ENCODE measurements around the gene NPBWR2. TPM values are rescaled to one million over a fixed set of nuclear protein-coding genes. Genes with fewer than 3 reads are reported as not detected.

The NPBWR2 gene
- total RNA-seq, 2 experiments from 2014 or later = not detected

DNA sequence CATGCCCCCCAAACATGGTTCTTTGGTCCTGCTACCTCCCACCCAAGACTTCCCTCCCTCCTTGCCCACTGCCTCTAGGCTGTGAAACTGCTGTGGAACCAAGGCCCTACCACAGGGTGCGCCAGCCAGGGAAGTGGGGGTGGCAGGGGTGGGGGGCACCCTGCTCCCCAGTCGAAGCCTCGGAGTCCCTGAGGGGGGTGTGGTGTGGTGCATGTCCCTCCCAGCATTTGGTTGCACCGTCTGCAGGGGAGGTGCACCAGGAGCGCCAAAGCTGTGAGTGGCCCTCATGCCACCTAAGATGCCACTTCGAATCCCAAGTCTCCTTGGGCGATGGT lies 29.9 kb downstream of the NPBWR2 start:
- Mint-ChIP-seq H3K4me3 (peak overlapping the region; percentile 96), H3K27ac (peak overlapping the region; percentile 93), H3K9me3 (ENCODE audit: insufficient read depth) (no peaks in the 10 kb centered on the region), H3K4me1 (ENCODE audit: low read depth) (peaks cover 55% of the 10 kb centered on the region), H3K27me3 (ENCODE audit: low read depth) (no peaks in the 10 kb centered on the region), H3K36me3 (ENCODE audit: low read depth) (peaks cover 46% of the 10 kb centered on the region)
- ATAC-seq (peak; percentile 9), DNase-seq (no peak)
- POLR2A ChIA-PET = interaction anchor here (0.7 to 2.2 kb wide), 4 partner anchors 11 to 420 kb away, joined by 3 to 11 read pairs (median 5); partner anchors contain the start of gene RTEL1
- CTCF ChIA-PET = interaction anchor here (0.8 to 2.8 kb wide), 6 partner anchors 8 to 100 kb away, joined by 3 to 18 read pairs (median 6); partner anchors contain the start of gene PRPF6

DNA sequence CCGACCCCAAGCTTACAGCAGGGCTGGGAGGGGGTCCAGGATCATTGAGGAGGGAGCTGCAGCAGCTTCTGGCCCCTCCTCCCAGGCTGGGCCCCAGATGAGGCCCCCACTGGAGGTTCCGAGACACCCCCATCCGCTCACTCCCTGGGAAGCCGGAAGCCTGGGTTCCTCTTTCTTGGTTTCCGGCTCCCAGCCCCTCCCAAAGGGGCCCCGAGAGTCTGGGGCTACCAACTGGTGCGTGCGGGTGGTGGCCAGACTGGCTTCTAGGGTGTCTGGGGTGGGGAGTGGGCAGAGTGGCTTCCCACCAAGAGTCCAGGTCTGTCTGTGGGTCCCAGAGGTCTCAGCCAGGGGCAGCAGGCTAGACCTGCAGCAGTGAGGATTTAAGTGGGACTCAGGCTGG lies 30.3 kb downstream of the NPBWR2 start:
- H3K27me3 Mint-ChIP-seq (ENCODE audit: low read depth) = no peaks in the 10 kb centered on the region
- POLR2A ChIA-PET = interaction anchor here (1.0 to 2.2 kb wide), 2 partner anchors 11 to 39 kb away, joined by 5 to 11 read pairs; no protein-coding TSS in a partner anchor
- H3K36me3 Mint-ChIP-seq (ENCODE audit: low read depth) = peaks cover 51% of the 10 kb centered on the region
- H3K4me3 Mint-ChIP-seq = peak overlapping the region; percentile 96
- peak overlapping the region; percentile 93 for H3K27ac Mint-ChIP-seq
- ATAC-seq (peak; percentile 10), DNase-seq (peak; percentile 72)
- H3K9me3 Mint-ChIP-seq (ENCODE audit: insufficient read depth) = no peaks in the 10 kb centered on the region
- CTCF ChIA-PET = interaction anchor here (0.6 to 2.8 kb wide), 5 partner anchors 8 to 854 kb away, joined by 3 to 18 read pairs (median 7); partner anchors contain the start of gene PRPF6
- H3K4me1 Mint-ChIP-seq (ENCODE audit: low read depth) = peaks cover 55% of the 10 kb centered on the region

DNA sequence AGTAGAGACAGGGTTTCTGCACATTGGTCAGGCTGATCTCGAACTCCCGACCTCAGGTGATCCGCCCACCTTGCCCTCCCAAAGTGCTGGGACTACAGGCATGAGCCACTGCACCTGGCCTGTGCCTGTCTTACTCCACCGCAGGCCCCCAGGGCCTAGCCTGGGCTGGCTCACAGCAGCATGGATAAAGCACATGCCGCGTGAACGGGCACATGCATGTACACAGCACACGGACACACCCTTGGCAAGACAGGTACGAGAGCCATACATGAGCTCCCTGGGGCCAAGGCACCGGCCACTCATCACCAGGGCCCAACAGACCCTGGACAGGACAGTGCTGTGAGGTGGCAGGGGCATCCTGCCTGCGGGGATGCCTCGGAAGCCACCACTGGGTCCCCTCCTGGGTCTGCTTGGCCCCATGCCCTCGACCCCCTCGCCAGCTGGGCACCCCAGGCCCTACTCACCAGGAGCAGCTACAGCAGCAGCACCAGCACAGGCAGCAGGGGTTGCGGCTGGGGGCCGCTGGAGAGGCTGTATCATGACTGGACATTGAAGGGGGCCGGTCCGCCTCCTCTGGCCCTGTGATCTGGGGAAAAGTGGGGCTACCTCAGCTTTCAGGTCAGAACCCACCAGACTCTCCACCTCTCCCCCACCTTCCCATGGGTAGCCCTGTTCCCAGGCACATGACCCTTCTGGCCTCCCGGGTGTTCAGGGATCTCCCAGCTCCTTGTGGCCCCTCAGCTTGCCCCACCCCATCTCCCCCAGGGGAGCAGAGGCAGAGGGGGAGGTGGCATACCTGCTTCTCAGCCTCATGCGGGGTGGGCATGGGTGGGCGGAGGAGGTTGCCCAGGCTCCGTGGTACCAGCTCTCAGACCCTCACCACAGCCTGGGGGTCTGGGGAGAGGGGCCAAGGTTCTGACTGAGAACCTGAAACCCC lies 31.0 kb downstream of the NPBWR2 start:
- CTCF ChIA-PET = interaction anchor here (0.6 to 2.3 kb wide), 2 partner anchors 37 to 853 kb away, joined by 3 to 18 read pairs; no protein-coding TSS in a partner anchor
- H3K36me3 Mint-ChIP-seq (ENCODE audit: low read depth) = peaks cover 52% of the 10 kb centered on the region
- ATAC-seq (no peak), DNase-seq (no peak)
- no peaks in the 10 kb centered on the region for H3K9me3 Mint-ChIP-seq (ENCODE audit: insufficient read depth)
- no peaks in the 10 kb centered on the region for H3K27me3 Mint-ChIP-seq (ENCODE audit: low read depth)
- peaks cover 54% of the 10 kb centered on the region for H3K4me1 Mint-ChIP-seq (ENCODE audit: low read depth)
- H3K4me3 Mint-ChIP-seq = peak overlapping the region; percentile 96
- POLR2A ChIA-PET = interaction anchor here (1.0 to 2.2 kb wide), 2 partner anchors 10 to 38 kb away, joined by 5 to 11 read pairs; no protein-coding TSS in a partner anchor
- H3K27ac Mint-ChIP-seq = peak overlapping the region; percentile 60

DNA sequence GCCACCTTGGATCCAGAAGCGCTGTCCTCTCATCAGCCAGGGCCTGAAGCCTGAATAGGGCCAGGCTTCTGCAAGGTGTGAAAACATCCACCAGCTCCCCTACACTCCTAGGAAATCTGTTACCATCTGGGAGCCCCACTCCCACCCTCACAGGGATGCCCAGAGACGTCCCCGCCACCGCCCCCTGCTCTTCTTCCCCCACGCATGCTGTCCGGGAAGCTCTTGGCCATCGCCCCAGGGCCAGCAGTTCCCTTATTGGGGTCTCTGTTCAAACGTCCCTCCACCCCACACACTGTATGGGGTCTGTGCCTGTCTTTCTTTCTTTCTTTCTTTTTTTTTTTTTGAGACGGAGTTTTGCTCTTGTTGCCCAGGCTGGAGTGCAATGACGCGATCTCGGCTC lies 31.8 kb downstream of the NPBWR2 start:
- Mint-ChIP-seq H3K36me3 (ENCODE audit: low read depth) (peaks cover 55% of the 10 kb centered on the region), H3K4me1 (ENCODE audit: low read depth) (peaks cover 48% of the 10 kb centered on the region), H3K9me3 (ENCODE audit: insufficient read depth) (no peaks in the 10 kb centered on the region), H3K27me3 (ENCODE audit: low read depth) (no peaks in the 10 kb centered on the region), H3K27ac (peak overlapping the region; percentile 60), H3K4me3 (no peak overlapping the region)
- ATAC-seq (no peak), DNase-seq (no peak)
- ChIA-PET POLR2A (interaction anchor here (0.7 to 2.2 kb wide), 2 partner anchors 9 to 10 kb away, joined by 3 to 11 read pairs; no protein-coding TSS in a partner anchor), CTCF (no interaction called here)

DNA sequence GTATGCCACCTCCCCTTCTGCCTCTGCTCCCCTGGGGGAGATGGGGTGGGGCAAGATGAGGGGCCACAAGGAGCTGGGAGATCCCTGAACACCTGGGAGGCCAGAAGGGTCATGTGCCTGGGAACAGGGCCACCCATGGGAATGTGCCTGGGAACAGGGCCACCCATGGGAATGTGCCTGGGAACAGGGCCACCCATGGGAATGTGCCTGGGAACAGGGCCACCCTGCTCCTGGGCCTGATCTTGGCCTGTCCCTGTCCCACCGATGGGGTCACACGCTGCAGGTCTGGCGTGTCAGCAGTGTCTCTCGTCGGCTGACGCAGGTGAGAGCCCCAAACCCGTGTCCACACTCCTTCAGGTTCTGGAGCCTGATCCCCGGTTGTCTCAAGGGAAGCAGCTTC lies 32.4 kb downstream of the NPBWR2 start:
- POLR2A ChIA-PET = interaction anchor here (0.7 kb wide), 1 partner anchor 9 kb away, joined by 3 read pairs; no protein-coding TSS in a partner anchor

DNA sequence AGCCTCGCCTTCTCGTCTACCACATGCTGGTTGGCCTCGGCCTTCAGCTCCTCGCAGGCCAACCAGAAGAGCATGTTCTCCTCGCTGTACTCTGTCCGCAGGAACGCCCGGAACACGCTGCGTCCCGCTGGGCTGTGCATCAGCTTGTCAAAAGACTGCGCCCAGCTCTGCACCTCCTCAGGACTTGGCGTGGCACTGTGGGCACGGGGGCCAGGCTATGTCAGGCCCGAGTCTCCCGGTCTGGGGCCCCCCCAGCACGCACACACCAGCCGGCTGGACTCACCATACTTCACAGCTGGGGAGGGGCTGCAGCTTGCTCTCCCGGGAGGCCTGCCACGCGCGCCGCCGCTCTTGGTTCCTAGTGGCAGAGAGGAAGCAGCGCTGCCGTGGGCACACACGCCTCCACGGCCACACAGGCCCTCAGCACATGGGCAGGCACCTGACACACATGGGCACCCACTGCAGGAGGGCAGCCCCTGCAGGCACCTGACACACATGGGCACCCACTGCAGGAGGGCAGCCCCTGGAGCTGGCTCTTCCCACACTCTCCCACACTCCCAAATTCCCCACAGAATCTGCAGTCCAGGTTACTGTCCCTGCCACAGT lies 33.1 kb downstream of the NPBWR2 start:
- DNase-seq = no peak
- Mint-ChIP-seq H3K4me3 (no peak overlapping the region), H3K36me3 (ENCODE audit: low read depth) (peaks cover 55% of the 10 kb centered on the region), H3K9me3 (ENCODE audit: insufficient read depth) (no peaks in the 10 kb centered on the region), H3K27me3 (ENCODE audit: low read depth) (no peaks in the 10 kb centered on the region), H3K4me1 (ENCODE audit: low read depth) (peaks cover 45% of the 10 kb centered on the region), H3K27ac (peak overlapping the region; percentile 39)
- ChIA-PET POLR2A (no interaction called here), CTCF (no interaction called here)
- no peak for ATAC-seq

More for the DNA sequence above, 32.4 kb downstream of the NPBWR2 start:
- Mint-ChIP-seq H3K4me3 (no peak overlapping the region), H3K36me3 (ENCODE audit: low read depth) (peaks cover 55% of the 10 kb centered on the region), H3K27ac (no peak overlapping the region), H3K4me1 (ENCODE audit: low read depth) (peaks cover 42% of the 10 kb centered on the region), H3K9me3 (ENCODE audit: insufficient read depth) (no peaks in the 10 kb centered on the region), H3K27me3 (ENCODE audit: low read depth) (no peaks in the 10 kb centered on the region)
- no peak for ATAC-seq
- no peak for DNase-seq
- CTCF ChIA-PET = no interaction called here

DNA sequence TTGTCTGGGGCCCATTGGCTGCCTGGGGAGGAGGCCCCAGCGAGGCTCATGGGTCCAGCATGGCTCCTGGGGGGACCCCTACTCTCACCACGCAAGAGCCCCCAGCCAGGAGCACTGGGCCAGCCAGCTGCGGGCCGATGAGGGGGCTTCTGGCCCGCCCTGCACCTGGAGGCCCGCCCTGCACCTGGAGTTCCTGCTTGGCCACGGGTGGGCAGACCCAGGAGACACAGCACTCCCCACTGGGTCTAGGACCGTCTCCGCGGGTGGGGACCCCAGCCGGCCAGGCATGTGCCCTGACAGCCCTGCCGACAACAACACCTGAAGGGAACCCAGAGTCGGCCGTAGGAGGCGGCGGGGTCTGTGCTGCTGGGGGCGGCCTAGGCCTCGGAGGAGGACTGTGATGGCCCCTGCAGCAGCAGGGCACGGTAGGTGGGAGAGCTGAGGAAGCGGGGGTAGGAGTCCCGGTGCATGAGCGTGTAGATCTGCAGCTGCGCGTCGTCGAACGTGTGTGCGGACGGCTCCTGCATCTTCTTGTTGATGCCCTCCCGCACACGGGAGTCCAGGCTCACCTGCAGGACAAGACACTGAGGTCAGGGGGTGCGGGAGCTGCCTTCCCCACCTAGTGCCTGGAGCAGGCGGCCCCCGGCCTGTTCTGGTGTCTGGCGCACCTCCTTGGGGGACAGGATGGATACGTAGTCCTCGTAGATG lies 33.7 kb downstream of the NPBWR2 start:
- Mint-ChIP-seq H3K36me3 (ENCODE audit: low read depth) (peaks cover 49% of the 10 kb centered on the region), H3K27ac (no peak overlapping the region), H3K27me3 (ENCODE audit: low read depth) (no peaks in the 10 kb centered on the region), H3K9me3 (ENCODE audit: insufficient read depth) (no peaks in the 10 kb centered on the region), H3K4me3 (no peak overlapping the region), H3K4me1 (ENCODE audit: low read depth) (peaks cover 51% of the 10 kb centered on the region)
- ATAC-seq (no peak), DNase-seq (no peak)
- CTCF ChIA-PET = no interaction called here
- POLR2A ChIA-PET = no interaction called here

DNA sequence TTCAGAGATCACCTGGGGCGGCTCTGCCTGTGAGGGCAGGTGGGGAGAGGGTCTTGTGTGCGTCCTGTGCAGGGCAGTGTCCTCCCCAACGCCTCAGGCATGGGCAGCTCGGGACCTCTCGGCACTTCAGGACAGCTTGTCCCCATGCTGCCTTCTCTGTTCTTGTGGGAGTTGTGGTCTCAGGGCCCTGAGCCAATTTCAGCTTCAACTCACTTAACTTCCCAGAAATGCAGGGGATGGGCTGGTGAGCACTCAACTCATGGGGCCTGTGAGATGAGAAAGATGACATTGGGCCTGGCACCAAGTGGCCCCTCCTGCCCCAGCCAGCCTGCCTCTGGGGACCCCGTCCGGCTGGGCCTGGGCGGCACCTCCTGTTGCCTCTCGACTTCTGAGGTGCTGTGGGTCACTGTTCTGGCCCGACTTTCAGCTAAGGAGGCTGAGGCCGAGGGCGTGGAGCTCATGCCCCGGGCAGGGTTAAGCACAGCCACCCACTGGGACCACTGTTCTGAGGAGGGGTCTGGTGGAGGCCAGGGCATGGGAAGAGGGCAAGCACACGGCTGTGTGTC lies 34.8 kb downstream of the NPBWR2 start:
- ATAC-seq = no peak
- H3K36me3 Mint-ChIP-seq (ENCODE audit: low read depth) = peaks cover 44% of the 10 kb centered on the region

DNA sequence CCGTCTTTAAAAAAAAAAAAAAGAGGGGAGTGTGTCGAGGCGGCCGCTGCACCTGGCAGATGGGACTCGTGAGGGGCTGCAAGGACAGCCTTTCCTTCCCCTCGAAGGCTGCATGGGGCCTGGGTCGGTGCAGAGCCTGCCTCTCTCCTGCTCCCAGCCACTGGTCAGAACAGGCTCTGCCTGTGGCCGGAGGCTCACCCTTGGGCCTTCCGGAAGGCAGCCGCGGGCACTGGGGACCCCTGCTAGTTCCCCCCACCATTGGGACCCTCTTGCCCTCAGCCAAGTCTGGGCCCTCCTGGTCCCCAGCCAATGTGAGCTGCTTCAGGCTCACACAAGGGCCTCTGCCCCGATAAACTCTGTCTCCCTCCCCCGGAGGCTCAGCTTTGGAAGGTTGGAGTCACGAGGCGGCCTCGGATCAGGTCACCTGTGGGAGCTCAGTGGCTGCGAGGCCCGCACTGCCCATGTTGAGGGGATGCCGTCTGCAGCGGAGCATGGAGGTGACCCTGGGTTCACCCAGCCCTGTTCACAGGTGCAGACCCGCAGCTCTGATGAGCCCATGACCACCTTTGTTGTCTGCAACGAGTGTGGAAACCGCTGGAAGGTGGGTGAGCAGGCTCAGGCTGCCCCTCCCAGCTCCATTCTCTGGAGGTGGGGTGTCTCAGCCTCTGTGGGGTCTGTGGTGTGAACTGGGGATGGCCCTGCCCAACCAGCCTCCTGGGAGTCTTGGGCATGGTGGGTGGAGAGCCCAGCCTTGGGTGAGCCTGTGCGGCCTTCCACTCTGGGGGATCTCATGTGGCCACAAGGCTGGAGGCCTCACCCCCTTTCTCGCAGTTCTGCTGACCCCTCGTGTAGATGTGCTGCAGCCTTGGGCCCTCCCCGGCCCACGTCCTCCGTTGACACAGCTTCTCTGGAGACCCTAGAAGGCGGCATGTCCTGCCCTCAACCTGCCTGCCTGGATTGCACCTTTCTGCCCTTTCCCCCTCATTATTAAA lies 35.7 kb downstream of the NPBWR2 start:
- no peak overlapping the region for H3K27ac Mint-ChIP-seq
- peaks cover 40% of the 10 kb centered on the region for H3K36me3 Mint-ChIP-seq (ENCODE audit: low read depth)
- no peak for DNase-seq
- peaks cover 64% of the 10 kb centered on the region for H3K4me1 Mint-ChIP-seq (ENCODE audit: low read depth)
- ATAC-seq = no peak
- CTCF ChIA-PET = interaction anchor here (0.8 kb wide), 1 partner anchor 94 kb away, joined by 3 read pairs; no protein-coding TSS in a partner anchor
- no peaks in the 10 kb centered on the region for H3K27me3 Mint-ChIP-seq (ENCODE audit: low read depth)
- POLR2A ChIA-PET = interaction anchor here (0.7 kb wide), 1 partner anchor 297 kb away, joined by 3 read pairs; no protein-coding TSS in a partner anchor
- no peaks in the 10 kb centered on the region for H3K9me3 Mint-ChIP-seq (ENCODE audit: insufficient read depth)
- H3K4me3 Mint-ChIP-seq = no peak overlapping the region

More for the DNA sequence above, 34.8 kb downstream of the NPBWR2 start:
- Mint-ChIP-seq H3K27me3 (ENCODE audit: low read depth) (no peaks in the 10 kb centered on the region), H3K4me3 (no peak overlapping the region), H3K27ac (peak overlapping the region; percentile 60), H3K4me1 (ENCODE audit: low read depth) (peaks cover 59% of the 10 kb centered on the region), H3K9me3 (ENCODE audit: insufficient read depth) (no peaks in the 10 kb centered on the region)
- POLR2A ChIA-PET = no interaction called here
- no peak for DNase-seq
- CTCF ChIA-PET = interaction anchor here (0.6 kb wide), 1 partner anchor 11 kb away, joined by 3 read pairs; no protein-coding TSS in a partner anchor

DNA sequence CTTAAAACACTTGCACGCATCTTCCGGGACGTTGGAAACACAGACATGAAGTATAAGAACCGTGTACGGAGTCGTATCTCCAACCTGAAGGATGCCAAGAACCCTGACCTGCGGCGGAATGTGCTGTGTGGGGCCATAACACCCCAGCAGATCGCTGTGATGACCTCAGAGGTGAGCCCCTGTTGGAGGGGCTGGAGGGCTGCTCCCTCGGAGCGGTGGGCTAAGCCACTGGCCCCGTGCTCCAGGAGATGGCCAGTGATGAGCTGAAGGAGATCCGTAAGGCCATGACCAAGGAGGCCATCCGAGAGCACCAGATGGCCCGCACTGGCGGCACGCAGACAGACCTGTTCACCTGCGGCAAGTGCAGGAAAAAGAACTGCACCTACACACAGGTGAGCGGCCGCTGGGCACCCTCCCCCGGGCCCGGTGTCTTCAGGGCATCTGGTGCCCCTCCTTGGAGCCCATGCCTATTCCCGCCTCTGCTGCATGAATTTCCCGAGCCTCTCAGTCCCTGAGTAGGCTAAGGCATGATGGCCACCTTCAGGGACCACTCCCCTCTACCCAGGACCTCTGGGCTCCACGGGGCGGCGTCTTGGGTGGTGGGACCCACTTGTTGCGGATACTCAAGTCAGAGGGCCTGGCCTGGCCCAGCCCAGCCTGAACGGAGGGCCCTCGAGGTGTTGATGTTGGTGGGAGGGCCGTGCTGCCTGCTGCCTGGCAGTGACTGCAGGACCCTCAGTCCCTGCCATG lies 36.9 kb downstream of the NPBWR2 start:
- no peak for DNase-seq
- Mint-ChIP-seq H3K9me3 (ENCODE audit: insufficient read depth) (no peaks in the 10 kb centered on the region), H3K4me3 (no peak overlapping the region), H3K27me3 (ENCODE audit: low read depth) (no peaks in the 10 kb centered on the region), H3K27ac (peak overlapping the region; percentile 24), H3K4me1 (ENCODE audit: low read depth) (peaks cover 64% of the 10 kb centered on the region), H3K36me3 (ENCODE audit: low read depth) (peaks cover 28% of the 10 kb centered on the region)
- no peak for ATAC-seq
- ChIA-PET POLR2A (interaction anchor here (0.7 kb wide), 1 partner anchor 295 kb away, joined by 3 read pairs; no protein-coding TSS in a partner anchor), CTCF (interaction anchor here (0.6 to 2.9 kb wide), 5 partner anchors 8 to 41 kb away, joined by 3 to 13 read pairs (median 4); partner anchors contain the start of genes OPRL1 and RGS19)
